HG02623 (cell line): ENCODE results near the gene TMCC2.

Experiments used
- ATAC-seq: cut with Tn5 transposase; IDR thresholded peaks from one replicate; pipeline ENCODE4 v1.9.1; 2021; ENCODE audit warnings: moderate library complexity; ENCODE audit not compliant: unreplicated experiment

The TMCC2 gene

GRCh38 chr1:205301205-205301821 lies 73.6 kb downstream of the TMCC2 start:
- ATAC-seq: no peak

DNA sequence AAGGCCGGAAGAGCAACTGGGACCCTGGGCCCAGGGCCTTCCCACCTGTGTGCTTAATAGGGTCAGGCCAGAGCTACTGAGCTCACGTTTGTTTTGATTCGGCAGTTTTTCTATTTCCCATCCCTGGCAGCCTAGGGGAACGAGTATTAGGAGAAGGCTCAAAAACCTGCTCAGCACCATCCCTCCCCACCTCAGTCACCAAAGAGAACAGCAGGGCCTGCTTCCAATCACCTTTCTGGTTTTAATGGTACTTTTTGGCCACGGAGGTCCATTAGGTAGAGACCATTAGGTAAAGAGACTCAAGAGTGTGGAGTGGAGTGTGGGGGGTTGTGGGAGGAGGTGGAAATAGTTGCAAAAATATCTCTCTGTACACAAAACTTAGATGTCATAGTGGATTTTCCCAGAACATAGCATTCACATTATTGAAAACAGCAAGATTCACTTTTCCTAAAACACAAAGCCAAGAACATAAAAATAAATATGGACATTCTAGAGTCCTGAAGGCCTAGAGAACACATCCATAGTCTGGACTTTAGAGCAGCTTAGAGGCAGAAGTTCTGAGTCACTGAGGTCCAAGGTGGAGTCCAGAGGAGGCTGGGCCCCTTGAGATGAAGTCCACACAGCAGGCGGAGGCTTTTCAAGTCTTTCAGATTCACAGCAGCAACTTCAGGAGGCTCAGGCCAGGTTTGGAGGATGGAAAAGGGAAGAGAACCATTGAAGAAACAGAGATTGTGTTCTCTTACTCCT lies 74.3 kb downstream of the TMCC2 start:
- no peak for ATAC-seq

- ATAC-seq: no peak
Measured at GRCh38 chr1:205303247-205303888, 75.6 kb downstream of the TMCC2 start.

DNA sequence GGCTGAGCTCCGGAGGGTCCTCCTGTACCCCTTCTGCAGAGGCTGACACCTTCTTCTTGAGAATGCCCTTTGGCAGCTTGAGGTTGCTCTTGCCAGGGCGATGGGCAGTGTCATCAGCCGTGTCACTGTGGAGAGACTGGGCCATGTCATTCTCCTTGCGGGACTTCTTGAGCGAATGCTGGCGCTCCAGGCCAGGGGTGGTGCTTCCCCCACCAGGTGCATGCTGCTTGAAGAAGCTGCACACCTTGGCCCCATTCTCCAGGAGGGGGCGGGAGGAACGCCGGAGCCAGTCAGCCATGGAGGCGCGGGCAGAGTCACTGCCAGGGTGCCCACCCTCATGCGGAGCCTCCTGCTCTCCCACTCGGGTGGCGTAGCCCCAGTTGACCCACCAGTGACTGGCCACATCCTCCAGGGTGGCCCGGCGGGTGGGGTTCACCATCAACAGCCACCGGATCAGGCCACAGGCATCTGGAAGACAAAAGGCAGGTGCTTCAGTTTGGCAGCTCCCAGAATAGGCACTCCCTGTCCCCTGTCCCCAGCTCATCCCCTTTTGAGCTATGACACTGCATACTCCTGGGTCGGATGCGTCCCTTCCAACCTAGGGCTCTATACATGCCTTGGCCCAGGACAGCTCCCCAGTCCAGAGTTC lies 76.4 kb downstream of the TMCC2 start:
- ATAC-seq: no peak

DNA sequence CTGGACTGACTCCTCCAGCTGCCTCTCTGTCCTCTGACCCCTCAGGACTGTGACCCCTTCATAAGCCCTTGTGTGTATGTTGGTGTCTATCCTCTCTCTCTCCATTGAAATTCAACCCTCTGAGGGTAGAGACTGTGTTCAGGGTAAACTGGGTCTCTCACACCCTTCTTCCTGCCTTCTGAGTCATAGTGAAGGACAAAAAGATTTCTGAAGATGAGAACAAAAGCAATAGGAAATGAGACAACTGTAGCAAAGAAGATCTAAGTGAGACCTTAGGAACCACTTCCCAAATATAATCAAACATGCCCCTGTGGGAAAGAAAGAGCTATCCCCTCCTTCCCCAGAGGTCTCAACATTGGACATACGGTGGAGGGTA lies 76.9 kb downstream of the TMCC2 start:
- ATAC-seq: no peak

DNA sequence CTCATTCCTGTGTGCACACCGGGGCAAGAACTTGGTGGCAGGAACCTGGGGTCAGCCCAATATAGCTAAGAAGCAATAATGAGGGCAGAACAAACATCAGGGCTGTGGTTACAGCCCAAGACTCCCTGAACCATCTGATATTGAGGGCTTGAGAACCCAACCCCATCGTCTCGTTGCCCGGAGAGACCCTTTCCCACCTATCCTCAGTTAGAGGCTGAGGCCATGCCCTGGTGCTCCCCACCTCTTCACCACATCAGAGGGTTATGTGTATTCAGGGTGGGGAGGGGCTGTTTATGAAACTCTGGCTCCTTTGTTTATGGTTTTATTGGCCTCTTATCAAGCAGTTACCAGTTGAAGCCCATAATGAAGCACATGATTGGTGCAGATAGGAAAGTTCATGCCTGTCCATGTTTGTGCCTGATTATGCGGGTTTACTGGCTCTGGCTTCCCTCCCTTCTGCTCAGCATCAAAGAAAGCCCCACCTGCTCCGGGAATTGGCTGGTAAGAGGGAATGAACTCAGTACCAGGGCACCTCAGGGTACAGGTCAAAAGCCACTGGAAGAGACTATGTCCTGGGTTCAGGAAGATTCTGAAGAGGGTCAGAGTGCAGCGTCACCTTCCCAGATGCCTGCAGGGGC lies 79.3 kb downstream of the TMCC2 start:
- ATAC-seq: no peak

DNA sequence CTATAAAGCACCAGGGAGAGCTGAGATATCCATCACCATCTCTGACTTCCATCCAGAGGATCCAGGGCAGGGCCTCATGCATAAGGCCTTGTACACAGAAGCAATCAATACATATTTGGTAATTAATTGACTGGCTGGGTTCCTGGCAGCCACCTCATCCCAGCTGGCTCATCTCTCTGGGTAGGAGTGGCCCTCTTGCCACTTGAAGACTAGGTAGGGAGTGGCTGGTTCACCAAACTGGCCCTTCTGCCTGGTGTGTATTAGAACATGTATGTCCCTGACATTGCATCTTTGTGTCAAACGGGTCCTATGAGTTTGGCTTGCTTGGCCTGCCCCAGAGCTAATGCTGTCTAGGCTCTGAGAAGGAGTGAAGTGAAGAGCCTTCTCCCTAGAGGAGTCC lies 82.0 kb downstream of the TMCC2 start:
- ATAC-seq: no peak

DNA sequence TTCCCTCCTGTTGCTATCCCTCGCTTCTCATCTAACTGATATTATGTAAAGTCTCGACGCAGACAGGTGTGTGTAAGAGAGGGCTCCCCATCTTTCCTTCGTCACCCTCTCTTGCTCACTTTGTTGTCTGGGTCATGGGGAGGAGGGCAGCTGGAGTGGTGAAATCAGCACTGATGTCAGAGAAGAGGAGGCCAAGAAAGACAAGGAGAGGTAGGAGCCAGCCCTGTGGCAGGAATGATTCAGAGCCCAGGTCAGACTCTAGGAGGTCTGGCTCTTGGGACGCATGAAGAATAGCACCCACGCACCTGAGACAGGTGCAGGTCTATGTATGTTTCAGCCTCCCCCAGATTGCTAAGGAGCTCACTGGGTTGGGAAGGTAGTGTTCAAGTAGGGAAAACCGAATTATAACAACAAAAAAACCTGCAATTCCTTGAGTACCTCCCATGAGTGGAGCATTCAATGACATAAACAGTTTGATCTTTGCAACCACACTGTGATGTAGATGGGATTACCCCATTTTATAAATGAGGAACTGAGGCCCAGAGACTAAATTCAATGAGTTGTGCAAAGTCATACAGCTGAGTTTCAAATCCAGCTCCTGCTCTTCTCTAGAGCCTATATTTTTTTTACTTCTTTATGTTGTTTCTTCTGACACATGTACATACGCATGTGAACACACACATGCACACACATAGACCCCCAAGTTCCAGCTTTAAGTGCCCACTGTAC lies 83.4 kb downstream of the TMCC2 start:
- ATAC-seq: no peak

- no peak for ATAC-seq
Measured at GRCh38 chr1:205312866-205313562, 85.3 kb downstream of the TMCC2 start.

- ATAC-seq: no peak
Measured at GRCh38 chr1:205313563-205314308, 86.0 kb downstream of the TMCC2 start.

GRCh38 chr1:205315008-205315618 lies 87.4 kb downstream of the TMCC2 start:
- ATAC-seq: no peak

GRCh38 chr1:205316161-205316566 lies 88.4 kb downstream of the TMCC2 start:
- ATAC-seq: no peak

GRCh38 chr1:205317311-205317917 lies 89.7 kb downstream of the TMCC2 start:
- ATAC-seq: no peak

DNA sequence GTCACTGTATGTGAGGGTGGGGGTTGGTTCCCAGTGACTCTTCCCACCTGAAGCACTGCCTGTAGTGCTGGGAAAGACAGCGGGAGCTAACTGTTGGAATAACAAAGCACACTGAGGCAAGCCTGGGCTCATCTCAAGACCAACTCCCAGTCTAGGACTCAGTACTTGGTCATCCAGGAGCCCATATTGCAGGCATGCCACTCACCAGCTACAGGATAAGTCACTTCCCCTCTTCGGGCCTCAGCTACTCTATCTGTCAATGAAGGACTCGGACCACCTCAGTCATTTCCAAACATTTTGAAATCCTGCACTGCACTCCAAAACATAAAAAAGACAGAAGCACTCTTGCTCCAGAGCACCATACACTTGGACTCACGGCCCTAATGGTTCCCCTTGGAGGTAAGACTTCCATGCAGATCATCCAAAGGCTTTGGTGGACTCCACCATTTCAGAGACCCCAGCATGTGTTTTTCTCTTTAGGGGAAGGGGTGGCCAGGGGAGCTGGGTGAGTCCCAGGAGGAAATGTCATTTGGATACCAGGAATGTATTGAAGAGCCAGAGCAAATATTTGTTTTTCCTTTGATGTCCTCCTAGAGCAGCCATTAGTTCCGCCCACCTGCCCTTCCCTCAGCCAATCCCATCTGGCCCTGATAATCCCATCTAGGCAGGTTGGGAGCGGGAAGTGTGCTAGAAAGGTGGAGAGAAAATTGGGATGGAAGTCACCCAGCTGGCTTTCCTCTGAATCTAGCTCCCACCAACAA lies 90.7 kb downstream of the TMCC2 start:
- no peak for ATAC-seq

GRCh38 chr1:205319081-205320018 lies 91.6 kb downstream of the TMCC2 start:
- ATAC-seq: no peak

GRCh38 chr1:205321162-205321958 lies 93.6 kb downstream of the TMCC2 start, which contains the start of gene NUAK2:
Gene NUAK2, minus strand, starts transcription at chr1:205321745. Its CDS starts 117 bp downstream, at chr1:205321628.
- no peak for ATAC-seq
